Measurements from ENCODE around the gene SEPTIN11. TPM values are rescaled to one million over a fixed set of nuclear protein-coding genes. Genes with fewer than 3 reads are reported as not detected.

SEPTIN11 gene
- total RNA-seq, 1 donor = 67.3 TPM

Other genes starting within 250 kb of the SEPTIN11 start
- not detected for gene SOWAHB, start 51.6 kb upstream of the SEPTIN11 start, total RNA-seq
- 186 TPM for gene CCNI, start 126.2 kb downstream of the SEPTIN11 start, total RNA-seq
- gene CCNG2, start 207.5 kb downstream of the SEPTIN11 start, total RNA-seq = 11.6 TPM